Lower leg skin (tissue), 4 donors: ENCODE results near the gene KRTAP9-9. TPM values are rescaled to one million over a fixed set of nuclear protein-coding genes. Genes with fewer than 3 reads are reported as not detected.

Source experiments
- DNase-seq, 2 donors: peaks; one replicate each; pipeline ENCODE4 v3.0.0-alpha.2; 2019; ENCODE audit warnings: low spot score in 2 of 2
- H3K4me3 ChIP-seq: fragments of 200-600 bp; sonication (generic); 2 replicates; pipeline ENCODE4 v1.5.1; 2017; ENCODE audit warnings: mild to moderate bottlenecking, low read depth; ENCODE audit not compliant: poor library complexity, severe bottlenecking
- POLR2A ChIP-seq, 2 donors: fragments of 450-650 bp; IDR thresholded peaks; one replicate each; pipeline ENCODE4 v1.6.1; 2016 to 2017; ENCODE audit warnings: antibody characterized with exemption in 2 of 2, mild to moderate bottlenecking in 1 of 2, moderate library complexity in 1 of 2
- WGBS, 2 donors: methylation state at CpG; one replicate each; pipeline ENCODE4 v1.1.5; 2018; 5-methylcytosine and 5-hydroxymethylcytosine counted together
- intact Hi-C: fragments of 100-400 bp; cut with DNase I; formaldehyde crosslinking; loops from one replicate; pipeline ENCODE4 v1.15.0; 2023; ENCODE audit warnings: low total_unique reads
- total RNA-seq, 4 donors: library from RNA; depleted of rRNA; stranded (reverse); fragments of >200 nt; gene quantifications; one replicate each; pipeline ENCODE4 v1.1.0, GENCODE V29; 2016
- TF ChIP-seq, protein P1 (sequence below), 3 donors: fragments of 450-650 bp; IDR thresholded peaks; one replicate each; pipeline ENCODE4 v1.5.1; 2016; ENCODE audit warnings: antibody characterized with exemption in 3 of 3, mild to moderate bottlenecking in 3 of 3, moderate library complexity in 2 of 3

Gene KRTAP9-9
- total RNA-seq, 4 donors from 2014 or later = 2.1 to 94.5 TPM; not detected in 2

DNA sequence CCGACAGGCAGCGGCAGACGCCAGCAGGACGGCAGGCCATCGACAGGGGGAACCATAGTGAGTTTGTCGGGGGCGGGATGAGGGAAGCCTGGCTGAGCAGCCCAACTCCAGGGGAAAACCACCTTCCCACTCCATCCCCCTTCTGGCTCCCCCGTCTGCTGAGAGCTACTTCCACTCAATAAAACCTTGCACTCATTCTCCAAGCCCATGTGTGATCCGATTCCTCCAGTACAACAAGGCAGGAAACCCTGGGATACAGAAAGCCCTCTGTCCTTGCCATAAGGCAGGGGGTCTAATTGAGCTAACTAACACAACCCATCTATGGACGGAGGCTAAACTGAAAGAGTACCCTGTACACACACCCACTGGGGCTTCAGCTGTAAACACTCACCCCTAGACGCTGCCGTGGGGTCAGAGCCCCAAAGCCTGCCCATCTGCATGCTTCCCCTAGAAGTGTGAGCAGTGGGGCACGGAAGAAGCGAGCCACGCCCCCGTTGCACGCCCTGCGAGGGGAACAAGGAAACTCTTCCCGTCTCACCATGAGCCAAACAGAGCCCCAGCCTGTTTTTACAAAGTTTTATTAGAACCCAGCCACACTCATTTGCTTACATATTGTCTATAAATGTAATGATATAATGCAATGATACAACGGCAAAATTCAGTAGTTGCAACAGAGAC, 43.4 kb downstream of the KRTAP9-9 start:
- intact Hi-C loops = no loop called here
- TF ChIP-seq, protein P1, sequence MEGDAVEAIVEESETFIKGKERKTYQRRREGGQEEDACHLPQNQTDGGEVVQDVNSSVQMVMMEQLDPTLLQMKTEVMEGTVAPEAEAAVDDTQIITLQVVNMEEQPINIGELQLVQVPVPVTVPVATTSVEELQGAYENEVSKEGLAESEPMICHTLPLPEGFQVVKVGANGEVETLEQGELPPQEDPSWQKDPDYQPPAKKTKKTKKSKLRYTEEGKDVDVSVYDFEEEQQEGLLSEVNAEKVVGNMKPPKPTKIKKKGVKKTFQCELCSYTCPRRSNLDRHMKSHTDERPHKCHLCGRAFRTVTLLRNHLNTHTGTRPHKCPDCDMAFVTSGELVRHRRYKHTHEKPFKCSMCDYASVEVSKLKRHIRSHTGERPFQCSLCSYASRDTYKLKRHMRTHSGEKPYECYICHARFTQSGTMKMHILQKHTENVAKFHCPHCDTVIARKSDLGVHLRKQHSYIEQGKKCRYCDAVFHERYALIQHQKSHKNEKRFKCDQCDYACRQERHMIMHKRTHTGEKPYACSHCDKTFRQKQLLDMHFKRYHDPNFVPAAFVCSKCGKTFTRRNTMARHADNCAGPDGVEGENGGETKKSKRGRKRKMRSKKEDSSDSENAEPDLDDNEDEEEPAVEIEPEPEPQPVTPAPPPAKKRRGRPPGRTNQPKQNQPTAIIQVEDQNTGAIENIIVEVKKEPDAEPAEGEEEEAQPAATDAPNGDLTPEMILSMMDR (IDR thresholded peaks at IDR 0.05) = no peak
- no peak for TF ChIP-seq POLR2A (IDR thresholded peaks at IDR 0.05)
- WGBS, 2 donors = 93 to 96% methylated on average over 20 of the region's 20 CpGs
- no peak overlapping the region for H3K4me3 ChIP-seq
- no peak for DNase-seq

DNA sequence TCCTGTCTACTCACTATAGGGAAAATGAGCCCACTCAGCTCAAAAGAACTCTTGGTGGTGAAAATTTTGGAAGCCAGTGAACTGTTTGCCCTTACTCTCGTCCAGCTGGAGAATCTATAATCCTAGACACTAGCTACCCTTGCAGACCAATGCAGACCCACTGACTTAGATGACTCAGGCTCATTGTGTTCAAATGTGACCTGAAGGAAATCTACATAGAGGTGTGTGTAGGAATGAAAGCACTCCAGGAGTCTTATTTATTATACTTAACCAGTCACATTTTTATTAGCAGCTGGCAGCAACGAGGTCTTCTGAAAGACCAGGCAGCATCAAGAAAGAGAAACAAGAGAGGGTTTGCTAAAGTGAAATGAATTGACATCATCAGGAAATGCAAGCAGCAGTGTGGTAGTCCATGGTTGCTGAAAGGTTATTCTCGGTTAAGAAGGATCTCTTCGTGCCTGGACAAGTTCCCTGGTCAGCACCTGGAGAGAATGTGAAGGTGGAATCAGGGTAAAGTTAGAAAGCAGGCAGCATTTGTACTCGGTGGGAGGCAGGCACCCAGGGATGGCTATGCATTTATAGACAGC, 46.1 kb downstream of the KRTAP9-9 start:
- WGBS, 2 donors = 50 to 56% methylated on average over 5 of the region's 5 CpGs
- no peak for DNase-seq
- intact Hi-C loops = no loop called here

DNA sequence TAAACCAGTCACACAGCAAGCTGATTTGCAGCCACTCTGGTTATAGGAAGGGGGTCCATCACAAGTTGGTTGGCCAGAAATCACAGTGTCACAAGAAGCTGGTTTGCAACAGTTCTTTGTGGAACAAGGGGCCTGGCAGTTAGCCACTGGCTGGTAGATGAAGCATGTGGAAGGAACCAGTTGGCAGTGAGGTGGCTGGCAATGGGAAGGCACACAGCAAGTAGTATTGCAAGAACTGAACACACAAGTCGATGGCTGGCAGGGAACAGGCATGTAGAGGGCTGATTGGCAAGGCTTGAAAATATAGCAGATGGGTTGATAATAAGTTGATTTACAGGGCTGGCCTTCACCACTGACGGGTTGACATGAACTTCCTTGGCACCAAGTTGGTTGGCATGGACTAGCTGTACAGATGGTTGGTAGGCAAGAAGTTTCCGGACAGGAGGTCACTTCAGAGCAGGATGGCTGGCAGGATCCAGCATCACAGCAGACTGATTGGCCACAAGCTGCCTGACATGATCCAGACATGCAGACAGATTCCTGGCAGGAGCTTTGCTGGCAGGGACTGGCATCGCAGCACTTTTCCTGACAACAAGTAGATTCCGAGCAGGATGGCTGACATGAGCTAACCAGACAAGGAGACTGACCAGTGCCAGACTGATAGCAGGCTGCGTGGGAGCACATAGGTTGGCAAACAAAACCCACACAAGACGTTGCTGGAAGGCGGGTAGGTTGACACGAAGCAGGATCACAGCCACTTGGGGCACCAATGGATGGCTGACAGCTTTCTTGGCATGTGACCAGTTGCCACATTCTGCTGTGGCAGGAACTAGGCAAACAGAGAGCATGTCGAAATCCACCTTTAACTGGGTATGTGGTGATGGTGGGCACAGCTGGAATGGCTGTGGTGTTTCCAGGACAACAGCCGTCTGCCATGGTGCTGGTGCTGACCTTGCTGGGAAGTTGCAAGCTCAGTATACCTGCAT, 47.0 kb downstream of the KRTAP9-9 start, which contains the start of gene KRTAP29-1:
KRTAP29-1 (minus strand) TSS at position 936 of the 986 bp plus-strand sequence; CDS start at position 936, 0 bp downstream.
- no peak within 1 kb of the TSS for H3K4me3 ChIP-seq
- 29 to 49% methylated on average over 10 to 11 of the region's 11 CpGs for WGBS, 2 donors
- intact Hi-C loops = no loop called here
- no peak for TF ChIP-seq POLR2A (IDR thresholded peaks at IDR 0.05)
- TF ChIP-seq, protein P1 (IDR thresholded peaks at IDR 0.05) = no peak
- no peak for DNase-seq

More for the DNA sequence above, 46.1 kb downstream of the KRTAP9-9 start:
- TF ChIP-seq POLR2A (IDR thresholded peaks at IDR 0.05) = no peak
- TF ChIP-seq, protein P1 (IDR thresholded peaks at IDR 0.05) = no peak
- H3K4me3 ChIP-seq = no peak overlapping the region

DNA sequence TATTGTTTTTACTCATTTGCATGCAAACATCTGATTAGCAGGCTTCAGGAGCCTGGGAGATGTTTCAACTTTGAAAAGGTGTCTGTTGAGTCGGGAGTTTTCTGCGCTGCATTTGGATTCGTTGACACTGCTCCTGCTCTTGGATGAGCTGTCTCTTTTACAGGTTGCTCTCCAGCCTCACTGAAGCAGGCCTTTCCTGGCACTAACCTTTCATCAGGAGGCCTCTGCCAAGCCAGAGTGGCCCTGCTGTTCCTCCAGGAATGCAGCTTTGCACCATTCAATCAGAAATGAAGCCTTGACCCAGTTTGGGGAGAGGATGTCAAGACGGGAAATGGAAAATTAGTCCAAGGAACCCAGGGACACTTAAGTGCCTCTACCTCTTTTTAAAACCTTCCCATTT, 47.8 kb downstream of the KRTAP9-9 start:
- H3K4me3 ChIP-seq = no peak overlapping the region
- TF ChIP-seq, protein P1 (IDR thresholded peaks at IDR 0.05) = no peak
- no peak for TF ChIP-seq POLR2A (IDR thresholded peaks at IDR 0.05)
- intact Hi-C loops = no loop called here
- 60 to 64% methylated on average over 4 of the region's 4 CpGs for WGBS, 2 donors
- no peak for DNase-seq

DNA sequence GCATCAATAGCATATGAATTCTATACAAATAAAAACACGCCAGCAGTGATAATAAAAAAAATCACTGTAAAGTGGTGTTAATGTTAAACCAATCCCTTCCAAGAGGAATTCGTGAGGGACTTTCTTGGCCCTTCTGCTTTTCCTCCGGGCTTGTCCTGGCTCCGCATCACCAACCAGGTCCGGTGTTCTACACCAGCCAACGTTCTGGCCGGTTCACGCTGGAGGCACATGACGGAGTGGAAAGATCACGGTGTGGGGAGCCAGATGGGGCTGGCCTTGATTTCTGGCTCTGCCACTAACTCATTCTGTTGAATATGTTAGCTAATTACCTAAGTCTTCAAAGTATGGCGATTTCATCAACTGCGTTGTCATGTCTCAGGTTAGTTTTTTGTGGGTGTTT, 48.9 kb downstream of the KRTAP9-9 start:
- WGBS, 2 donors = 70 to 72% methylated on average over 12 of the region's 12 CpGs
- no peak overlapping the region for H3K4me3 ChIP-seq
- intact Hi-C loops = no loop called here
- TF ChIP-seq POLR2A (IDR thresholded peaks at IDR 0.05) = no peak
- TF ChIP-seq, protein P1 (IDR thresholded peaks at IDR 0.05) = no peak
- DNase-seq = no peak

Other genes with a start within 250 kb of the KRTAP9-9 start
- 10 to 100 TPM in 1 of 4 donors, 1 to 10 TPM in 1, not detected in 2; 4.0 to 83.2 TPM for gene KRTAP3-1, start 246.3 kb upstream of the KRTAP9-9 start, total RNA-seq
- 100 to 1,000 TPM in 1 of 4 donors, 10 to 100 TPM in 1, under 1 TPM in 1, not detected in 1; 0.22 to 168 (median 10.9) TPM for gene KRTAP1-5, start 228.2 kb upstream of the KRTAP9-9 start, total RNA-seq
- 1 to 10 TPM in 1 of 4 donors, not detected in 3; 4.2 TPM for gene KRTAP1-4, start 225.2 kb upstream of the KRTAP9-9 start, total RNA-seq
- gene KRTAP1-3, start 220.5 kb upstream of the KRTAP9-9 start, total RNA-seq = 100 to 1,000 TPM in 1 of 4 donors, 1 to 10 TPM in 1, not detected in 2; 1.6 to 107 TPM
- gene KRTAP1-1, start 213.9 kb upstream of the KRTAP9-9 start, total RNA-seq = 100 to 1,000 TPM in 1 of 4 donors, 1 to 10 TPM in 1, under 1 TPM in 1, not detected in 1; 0.32 to 195 (median 5.1) TPM
- 10 to 100 TPM in 1 of 4 donors, 1 to 10 TPM in 1, not detected in 2; 7.0 to 83.9 TPM for gene KRTAP2-1, start 208.1 kb upstream of the KRTAP9-9 start, total RNA-seq
- 10 to 100 TPM in 1 of 4 donors, 1 to 10 TPM in 1, not detected in 2; 3.6 to 58.7 TPM for gene KRTAP2-2, start 200.2 kb upstream of the KRTAP9-9 start, total RNA-seq
- gene KRTAP2-3, start 195.3 kb upstream of the KRTAP9-9 start, total RNA-seq = 10 to 100 TPM in 1 of 4 donors, 1 to 10 TPM in 1, not detected in 2; 3.9 to 12.8 TPM
- 10 to 100 TPM in 1 of 4 donors, not detected in 3; 61.4 TPM for gene KRTAP2-4, start 189.5 kb upstream of the KRTAP9-9 start, total RNA-seq
- gene KRTAP4-7, start 171.2 kb upstream of the KRTAP9-9 start, total RNA-seq = 10 to 100 TPM in 1 of 4 donors, 1 to 10 TPM in 1, under 1 TPM in 1, not detected in 1; 0.54 to 73.1 (median 2.4) TPM
- 10 to 100 TPM in 1 of 4 donors, not detected in 3; 27.3 TPM for gene KRTAP4-8, start 157.2 kb upstream of the KRTAP9-9 start, total RNA-seq
- not detected for gene KRTAP4-16, start 153.2 kb upstream of the KRTAP9-9 start, total RNA-seq
- 10 to 100 TPM in 1 of 4 donors, 1 to 10 TPM in 1, under 1 TPM in 1, not detected in 1; 0.44 to 73.5 (median 2.6) TPM for gene KRTAP4-9, start 150.0 kb upstream of the KRTAP9-9 start, total RNA-seq
- gene KRTAP4-11, start 137.0 kb upstream of the KRTAP9-9 start, total RNA-seq = 10 to 100 TPM in 1 of 4 donors, under 1 TPM in 1, not detected in 2; 0.89 to 20.6 TPM
- gene KRTAP4-12, start 131.2 kb upstream of the KRTAP9-9 start, total RNA-seq = 10 to 100 TPM in 1 of 4 donors, not detected in 3; 57.0 TPM
- gene KRTAP4-6, start 114.8 kb upstream of the KRTAP9-9 start, total RNA-seq = 10 to 100 TPM in 1 of 4 donors, under 1 TPM in 1, not detected in 2; 0.25 to 54.3 TPM
- gene KRTAP4-5, start 105.6 kb upstream of the KRTAP9-9 start, total RNA-seq = 10 to 100 TPM in 1 of 4 donors, under 1 TPM in 1, not detected in 2; 0.34 to 14.9 TPM
- 100 to 1,000 TPM in 1 of 4 donors, under 1 TPM in 1, not detected in 2; 0.84 to 102 TPM for gene KRTAP4-4, start 94.6 kb upstream of the KRTAP9-9 start, total RNA-seq
- 10 to 100 TPM in 1 of 4 donors, 1 to 10 TPM in 1, not detected in 2; 1.2 to 54.0 TPM for gene KRTAP4-3, start 87.2 kb upstream of the KRTAP9-9 start, total RNA-seq
- 10 to 100 TPM in 1 of 4 donors, 1 to 10 TPM in 1, not detected in 2; 5.0 to 75.4 TPM for gene KRTAP4-2, start 77.2 kb upstream of the KRTAP9-9 start, total RNA-seq
- 10 to 100 TPM in 1 of 4 donors, 1 to 10 TPM in 1, not detected in 2; 2.1 to 66.2 TPM for gene KRTAP4-1, start 70.5 kb upstream of the KRTAP9-9 start, total RNA-seq
- under 1 TPM in 1 of 4 donors, not detected in 3; 0.91 TPM for gene KRTAP9-1, start 65.5 kb upstream of the KRTAP9-9 start, total RNA-seq
- 100 to 1,000 TPM in 1 of 4 donors, 10 to 100 TPM in 1, not detected in 2; 18.1 to 183 TPM for gene KRTAP9-2, start 28.7 kb upstream of the KRTAP9-9 start, total RNA-seq
- 100 to 1,000 TPM in 1 of 4 donors, 1 to 10 TPM in 1, under 1 TPM in 1, not detected in 1; 0.27 to 218 (median 8.7) TPM for gene KRTAP9-3, start 22.9 kb upstream of the KRTAP9-9 start, total RNA-seq
- 100 to 1,000 TPM in 1 of 4 donors, under 1 TPM in 2, not detected in 1; 0.47 to 120 (median 0.97) TPM for gene KRTAP9-8, start 17.4 kb upstream of the KRTAP9-9 start, total RNA-seq
- 100 to 1,000 TPM in 1 of 4 donors, 1 to 10 TPM in 1, under 1 TPM in 1, not detected in 1; 0.37 to 177 (median 2.1) TPM for gene KRTAP9-4, start 5.7 kb upstream of the KRTAP9-9 start, total RNA-seq
- gene KRTAP9-6, start 10.0 kb downstream of the KRTAP9-9 start, total RNA-seq = under 1 TPM in 2 of 4 donors, not detected in 2; 0.38 to 0.62 TPM
- gene KRTAP9-7, start 20.3 kb downstream of the KRTAP9-9 start, total RNA-seq = 10 to 100 TPM in 1 of 4 donors, under 1 TPM in 1, not detected in 2; 0.51 to 17.1 TPM
- gene KRTAP29-1, start 47.5 kb downstream of the KRTAP9-9 start, total RNA-seq = 1 to 10 TPM in 1 of 4 donors, not detected in 3; 2.5 TPM
- gene KRTAP16-1, start 53.9 kb downstream of the KRTAP9-9 start, total RNA-seq = 1 to 10 TPM in 1 of 4 donors, not detected in 3; 5.9 TPM
- gene KRTAP17-1, start 60.3 kb downstream of the KRTAP9-9 start, total RNA-seq = 10 to 100 TPM in 1 of 4 donors, 1 to 10 TPM in 1, not detected in 2; 1.3 to 38.6 TPM
- 10 to 100 TPM in 2 of 4 donors, under 1 TPM in 1, not detected in 1; 0.25 to 73.9 (median 11.0) TPM for gene KRT33A, start 95.4 kb downstream of the KRTAP9-9 start, total RNA-seq
- 100 to 1,000 TPM in 1 of 4 donors, 1 to 10 TPM in 1, under 1 TPM in 1, not detected in 1; 0.25 to 117 (median 4.4) TPM for gene KRT33B, start 114.4 kb downstream of the KRTAP9-9 start, total RNA-seq
- 100 to 1,000 TPM in 1 of 4 donors, 10 to 100 TPM in 1, 1 to 10 TPM in 1, under 1 TPM in 1; 0.72 to 143 (median 6.3) TPM for gene KRT34, start 126.9 kb downstream of the KRTAP9-9 start, total RNA-seq
- 100 to 1,000 TPM in 1 of 4 donors, 10 to 100 TPM in 3; 15.9 to 197 (median 24.1) TPM for gene KRT31, start 142.2 kb downstream of the KRTAP9-9 start, total RNA-seq
- gene KRT37, start 169.2 kb downstream of the KRTAP9-9 start, total RNA-seq = not detected
- 1 to 10 TPM in 2 of 4 donors, not detected in 2; 1.3 to 1.8 TPM for gene KRT38, start 185.6 kb downstream of the KRTAP9-9 start, total RNA-seq
- 10 to 100 TPM in 1 of 4 donors, under 1 TPM in 1, not detected in 2; 0.46 to 11.6 TPM for gene KRT32, start 212.0 kb downstream of the KRTAP9-9 start, total RNA-seq
- gene KRT35, start 225.8 kb downstream of the KRTAP9-9 start, total RNA-seq = under 1 TPM in 1 of 4 donors, not detected in 3; 0.84 TPM
- gene KRT36, start 234.5 kb downstream of the KRTAP9-9 start, total RNA-seq = under 1 TPM in 1 of 4 donors, not detected in 3; 0.97 TPM